Choroid plexus epithelial cell (primary cell): ENCODE measurements around the gene TMEM203.

Source experiments
- DNase-seq: peaks from one replicate; pipeline ENCODE4 v3.0.0-alpha.2; 2010; ENCODE audit warnings: low read depth
- H3K4me3 ChIP-seq: 2 replicates; pipeline ENCODE4 v1.5.1; 2011; ENCODE audit warnings: low read depth, mild to moderate bottlenecking, control low read depth, low read length, moderate library complexity
- CTCF ChIP-seq: conservative IDR thresholded peaks from 2 replicates; pipeline ENCODE4 v1.5.1; 2011; ENCODE audit warnings: low read depth, mild to moderate bottlenecking, control low read depth, inconsistent platforms, low read length, moderate library complexity

The TMEM203 gene

GRCh38 chr9:137158625-137159024 is 46.8 kb downstream of the TMEM203 start:
- DNase-seq: no peak
- no peak overlapping the region for H3K4me3 ChIP-seq
- TF ChIP-seq CTCF: no peak

- no peak for DNase-seq
- no peak overlapping the region for H3K4me3 ChIP-seq
- no peak for TF ChIP-seq CTCF
Measured at GRCh38 chr9:137157618-137158415, 47.6 kb downstream of the TMEM203 start.

GRCh38 chr9:137156567-137157375 is 48.7 kb downstream of the TMEM203 start:
- peak; percentile 51 for DNase-seq
- peak overlapping the region; percentile 43 for H3K4me3 ChIP-seq
- TF ChIP-seq CTCF: no peak
